H1 (cell line): ENCODE results near the gene EN2. TPM values are rescaled to one million over a fixed set of nuclear protein-coding genes. Genes with fewer than 3 reads are reported as not detected.

Experiments
- CTCF ChIA-PET: fragments of 300-600 bp; sonication (Branson Sonifier 250); formaldehyde crosslinking; loops from one replicate; lab custom pipeline; 2021; ENCODE audit not compliant: partially characterized antibody; lab: Charles Lee
- POLR2A ChIA-PET: fragments of 300-600 bp; sonication (Branson Sonifier 250); formaldehyde crosslinking; loops from one replicate; lab custom pipeline; 2021; ENCODE audit warnings: inconsistent platforms; ENCODE audit not compliant: partially characterized antibody; lab: Charles Lee
- DNase-seq, 2 experiments: peaks; one replicate each; pipeline versions ENCODE4 v3.0.0 to v3.0.0-alpha.2; 2010 to 2022; ENCODE audit warnings: low spot score in 2 of 2, low read depth in 1 of 2, mixed read lengths in 1 of 2
- FAIRE-seq: peaks from 2 replicates; lab custom pipeline; 2011; peaks lifted over from hg19 to GRCh38; lab: Jason Lieb, UNC
- H2AFZ ChIP-seq: 2 replicates; pipeline ENCODE4 v1.8.1; 2012; ENCODE audit warnings: low read length, inconsistent platforms
- H2AK5ac ChIP-seq: 2 replicates; pipeline ENCODE4 v1.6.1; 2013; ENCODE audit warnings: low read depth, low read length
- H2BK120ac ChIP-seq: replicated peaks from 2 replicates; pipeline ENCODE3; 2013; ENCODE audit warnings: low read depth, low read length, inconsistent platforms
- H2BK12ac ChIP-seq: 2 replicates; pipeline ENCODE4 v1.6.1; 2013; ENCODE audit warnings: low read depth, low read length
- H2BK15ac ChIP-seq: 2 replicates; pipeline ENCODE4 v1.6.1; 2013; ENCODE audit warnings: low read length
- H2BK20ac ChIP-seq: 2 replicates; pipeline ENCODE4 v1.6.1; 2013; ENCODE audit warnings: low read length
- H2BK5ac ChIP-seq: 2 replicates; pipeline ENCODE4 v1.6.1; 2013; ENCODE audit warnings: low read depth, low read length
- H3K14ac ChIP-seq: 2 replicates; pipeline ENCODE4 v1.6.1; 2013; ENCODE audit warnings: inconsistent platforms; ENCODE audit not compliant: insufficient read length
- H3K18ac ChIP-seq: 2 replicates; pipeline ENCODE4 v1.6.1; 2013; ENCODE audit warnings: low read length; ENCODE audit errors: extremely low read depth
- H3K23ac ChIP-seq: 2 replicates; pipeline ENCODE4 v1.6.1; 2013; ENCODE audit warnings: inconsistent platforms; ENCODE audit not compliant: insufficient read length
- H3K23me2 ChIP-seq: 2 replicates; pipeline ENCODE4 v1.6.1; 2013; ENCODE audit warnings: low read depth, low read length
- H3K27ac ChIP-seq: 2 replicates; pipeline ENCODE4 v1.6.1; 2011; ENCODE audit warnings: low read depth, low read length, inconsistent platforms
- H3K27me3 ChIP-seq, 4 experiments: replicated peaks in 1 of 4; 1 replicate in 1 of 4; 2 replicates in 3 of 4; pipeline versions ENCODE4 v1.6.1 to v1.8.1; 2011 to 2013; ENCODE audit warnings: low read length in 3 of 4, mild to moderate bottlenecking in 3 of 4, inconsistent platforms in 2 of 4, mixed read lengths in 2 of 4, moderate library complexity in 1 of 4; ENCODE audit not compliant: control insufficient read depth in 3 of 4, insufficient read depth in 3 of 4; ENCODE audit errors: extremely low read depth in 1 of 4
- H3K36me3 ChIP-seq, 4 experiments: 2 replicates each; pipeline versions ENCODE4 v1.6.1 to v1.8.1; 2011 to 2013; ENCODE audit warnings: mild to moderate bottlenecking in 4 of 4, low read length in 3 of 4, moderate library complexity in 2 of 4, control low read depth in 1 of 4, inconsistent platforms in 1 of 4; ENCODE audit not compliant: insufficient read depth in 4 of 4, control insufficient read depth in 2 of 4
- H3K4ac ChIP-seq: replicated peaks from 2 replicates; pipeline ENCODE3; 2013; ENCODE audit warnings: low read length, low read depth, mixed read lengths, inconsistent platforms; ENCODE audit not compliant: insufficient read length
- H3K4me1 ChIP-seq, 4 experiments: replicated peaks in 1 of 4; 1 replicate in 1 of 4; 2 replicates in 3 of 4; pipeline versions ENCODE4 v1.6.1 to v1.8.1; 2011 to 2013; ENCODE audit warnings: low read length in 3 of 4, inconsistent platforms in 2 of 4, mixed read lengths in 1 of 4; ENCODE audit not compliant: insufficient read depth in 4 of 4, control insufficient read depth in 3 of 4
- H3K4me2 ChIP-seq, 2 experiments: 2 replicates each; pipeline versions ENCODE4 v1.6.1 to v1.8.1; 2011 to 2013; ENCODE audit warnings: low read depth in 2 of 2, low read length in 2 of 2, control low read depth in 1 of 2, inconsistent platforms in 1 of 2, mild to moderate bottlenecking in 1 of 2; ENCODE audit not compliant: insufficient read depth in 1 of 2
- H3K4me3 ChIP-seq, 4 experiments: fragments of 200-600, 300-600 bp in 1 of 4; sonication (generic), shearing (Covaris generic), sonication (Bioruptor Twin) in 1 of 4; 2 replicates each; pipeline versions ENCODE4 v1.5.1 to v1.8.1; 2011 to 2016; ENCODE audit warnings: low read length in 4 of 4, low read depth in 3 of 4, control low read depth in 2 of 4, inconsistent platforms in 2 of 4, mild to moderate bottlenecking in 2 of 4, mixed read lengths in 1 of 4, moderate library complexity in 1 of 4; ENCODE audit not compliant: insufficient read depth in 2 of 4; ENCODE audit errors: extremely low read depth in 1 of 4
- H3K56ac ChIP-seq: replicated peaks from 2 replicates; pipeline ENCODE3; 2013; ENCODE audit warnings: low read depth, mild to moderate bottlenecking, mixed read lengths, low read length, inconsistent platforms; ENCODE audit not compliant: insufficient read length
- H3K79me1 ChIP-seq: 2 replicates; pipeline ENCODE4 v1.6.1; 2013; ENCODE audit warnings: low read depth, low read length, control low read depth
- H3K79me2 ChIP-seq, 2 experiments: 2 replicates each; pipeline versions ENCODE4 v1.6.1 to v1.8.1; 2012 to 2013; ENCODE audit warnings: low read length in 2 of 2, mild to moderate bottlenecking in 2 of 2, inconsistent platforms in 1 of 2; ENCODE audit not compliant: insufficient read depth in 2 of 2, control insufficient read depth in 1 of 2
- H3K9ac ChIP-seq, 4 experiments: replicated peaks in 1 of 4; 1 replicate in 1 of 4; 2 replicates in 3 of 4; pipeline versions ENCODE4 v1.6.1 to v1.8.1; 2011 to 2013; ENCODE audit warnings: low read depth in 3 of 4, low read length in 3 of 4, control low read depth in 2 of 4, mild to moderate bottlenecking in 2 of 4, moderate library complexity in 2 of 4, inconsistent platforms in 1 of 4; ENCODE audit errors: extremely low read depth in 1 of 4
- H3K9me3 ChIP-seq, 2 experiments: 2 replicates each; pipeline versions ENCODE4 v1.6.1 to v1.8.1; 2012 to 2013; ENCODE audit warnings: mild to moderate bottlenecking in 2 of 2, moderate library complexity in 2 of 2, control low read depth in 1 of 2, inconsistent platforms in 1 of 2, low read depth in 1 of 2, low read length in 1 of 2, mixed read lengths in 1 of 2; ENCODE audit not compliant: insufficient read depth in 2 of 2
- H4K20me1 ChIP-seq, 2 experiments: replicated peaks in 1 of 2; 2 replicates each; pipeline versions ENCODE3 to v1.8.1; 2011 to 2013; ENCODE audit warnings: inconsistent platforms in 2 of 2, low read length in 2 of 2, mild to moderate bottlenecking in 1 of 2; ENCODE audit not compliant: insufficient read depth in 2 of 2, control insufficient read depth in 1 of 2
- H4K5ac ChIP-seq: 2 replicates; pipeline ENCODE4 v1.6.1; 2013; ENCODE audit warnings: low read length, low read depth, mixed read lengths, inconsistent platforms; ENCODE audit not compliant: insufficient read length
- H4K8ac ChIP-seq: 2 replicates; pipeline ENCODE4 v1.8.0; 2013; ENCODE audit warnings: mild to moderate bottlenecking, moderate library complexity, low read length, inconsistent platforms; ENCODE audit not compliant: insufficient read depth; ENCODE audit errors: extremely low read depth
- H4K91ac ChIP-seq: replicated peaks from 2 replicates; pipeline ENCODE3; 2013; ENCODE audit warnings: low read length, mixed read lengths, inconsistent platforms; ENCODE audit not compliant: insufficient read length
- KDM5A ChIP-seq: fragments of 200-600 bp; IDR thresholded peaks from 2 replicates; pipeline ENCODE4 v1.7.1; 2012; ENCODE audit warnings: mild to moderate bottlenecking, low read length, inconsistent platforms, mixed read lengths
- SIX5 ChIP-seq: IDR thresholded peaks from 2 replicates; pipeline ENCODE4 v1.6.1; 2011; ENCODE audit warnings: mild to moderate bottlenecking, low read depth, low read length
- ZNF274 ChIP-seq: IDR thresholded peaks from 2 replicates; pipeline ENCODE4 v1.7.0; 2012; ENCODE audit warnings: low read length, borderline replicate concordance; ENCODE audit errors: extremely low read depth
- WGBS, 2 experiments: shearing (Covaris generic) in 1 of 2; methylation state at CpG; one replicate each; pipeline versions ENCODE4 v1.1.6 to v1.1.7; 2013 to 2015; ENCODE audit warnings: low lambda C conversion rate in 2 of 2, mixed read lengths in 2 of 2, inconsistent platforms in 1 of 2, low coverage in 1 of 2, missing lambda C conversion rate in 1 of 2; ENCODE audit not compliant: insufficient replicate concordance in 2 of 2, insufficient coverage in 1 of 2, insufficient read length in 1 of 2; ENCODE audit errors: extremely low coverage in 1 of 2, missing lambda C conversion rate in 1 of 2; 5-methylcytosine and 5-hydroxymethylcytosine counted together
- polyA plus RNA-seq, 7 experiments: library from polyadenylated mRNA; depleted of rRNA in 3 of 7; stranded (reverse) in 5 of 7; unstranded in 2 of 7; fragments of >200 nt in 5 of 7; fragments of 200-250 nt in 2 of 7; gene quantifications; 1 replicate in 5 of 7; 2 replicates in 1 of 7; 4 replicates in 1 of 7; pipeline versions ENCODE4 v1.2.1 to v1.2.3, GENCODE V29; 2011 to 2013; ENCODE audit warnings: missing spikeins in 2 of 7, mixed read lengths in 2 of 7
- total RNA-seq: library from RNA; stranded (reverse); fragmentation: NEBNext Ultra II Directional; extraction: Animal tissue kit (Norgen Biotek cat#: 25700); gene quantifications from 2 replicates; pipeline ENCODE4 v1.2.1, GENCODE V29; 2021

EN2 gene
- total and polyA plus RNA-seq, 2 of the 8 experiments (the other 6 are each of a cell fraction or from before 2014, with no cell fraction given), result not detected

GRCh38 chr7:155435110-155435509 is 22.8 kb upstream of the EN2 start:
- H2AK5ac ChIP-seq, result no peak overlapping the region
- no peak overlapping the region for H2AFZ ChIP-seq
- H4K8ac ChIP-seq, result no peak overlapping the region
- H2BK5ac ChIP-seq, result no peak overlapping the region
- no peak overlapping the region for H3K18ac ChIP-seq
- H3K27ac ChIP-seq, result no peak overlapping the region
- H3K4me2 ChIP-seq, result no peak overlapping the region
- H3K36me3 ChIP-seq, result no peaks in the 10 kb centered on the region
- H3K9ac ChIP-seq, result no peak overlapping the region
- no peak overlapping the region for H3K56ac ChIP-seq
- no peaks in the 10 kb centered on the region for H3K27me3 ChIP-seq
- no peaks in the 10 kb centered on the region for H3K79me2 ChIP-seq
- no peak overlapping the region for H2BK12ac ChIP-seq
- 88% methylated on average over 3 of the region's 3 CpGs; no CpG with 5 or more reads in 1 of the 2 experiments for WGBS, 2 experiments
- H4K5ac ChIP-seq, result no peak overlapping the region
- H3K9me3 ChIP-seq, result peaks cover 0 to 2% of the 10 kb centered on the region in 2 experiments; a peak in 1 of 4 replicates
- no peak for FAIRE-seq
- CTCF ChIA-PET, result interaction anchor here (0.8 to 2.5 kb wide), 5 partner anchors 11 to 55 kb away, joined by 3 to 9 read pairs (median 4); no protein-coding TSS in a partner anchor
- no peak overlapping the region for H3K23ac ChIP-seq
- no peak overlapping the region for H3K4ac ChIP-seq
- POLR2A ChIA-PET, result no interaction called here
- H3K23me2 ChIP-seq, result no peaks in the 10 kb centered on the region
- H4K20me1 ChIP-seq, result no peaks in the 10 kb centered on the region
- H2BK120ac ChIP-seq, result no peak overlapping the region
- H3K4me1 ChIP-seq, result no peaks in the 10 kb centered on the region
- H2BK15ac ChIP-seq, result no peak overlapping the region
- no peak for DNase-seq
- H2BK20ac ChIP-seq, result no peak overlapping the region
- H3K14ac ChIP-seq, result no peak overlapping the region
- H3K4me3 ChIP-seq, result no peak overlapping the region
- H4K91ac ChIP-seq, result no peak overlapping the region
- H3K79me1 ChIP-seq, result no peaks in the 10 kb centered on the region
- TF ChIP-seq SIX5, result no peak
- no peak for TF ChIP-seq ZNF274
- no peak for TF ChIP-seq KDM5A
